Liver (tissue), 3 donors: ENCODE measurements around the gene ASB1.

Source experiments
- CTCF ChIP-seq: fragments of 150-350 bp; IDR thresholded peaks from 2 replicates; pipeline ENCODE4 v1.5.1; 2017; ENCODE audit warnings: improper control_type of control experiment, low read depth, low read length; ENCODE audit not compliant: missing input control
- MAX ChIP-seq: IDR thresholded peaks from 2 replicates; pipeline ENCODE4 v1.6.1; 2016; ENCODE audit warnings: antibody characterized with exemption
- NR2F2 ChIP-seq: IDR thresholded peaks from 2 replicates; pipeline ENCODE4 v1.6.1; 2016; ENCODE audit warnings: antibody characterized with exemption
- donor health status: healthy.
- donor health status: healthy.

GRCh38 chr2:238469155-238469554, 42.4 kb downstream of the ASB1 start:
- TF ChIP-seq MAX = no peak
- no peak for TF ChIP-seq CTCF
- no peak for TF ChIP-seq NR2F2
